ENCODE measurements around the gene HECA. TPM values are rescaled to one million over a fixed set of nuclear protein-coding genes. Genes with fewer than 3 reads are reported as not detected.

HECA gene
- total RNA-seq, 1 donor from 2014 or later = 27.5 TPM

- Mint-ChIP-seq H3K4me3 (no peak overlapping the region), H3K27ac (no peak overlapping the region), H3K9me3 (no peaks in the 10 kb centered on the region), H3K4me1 (peaks cover 46% of the 10 kb centered on the region), H3K27me3 (ENCODE audit: low read depth) (no peaks in the 10 kb centered on the region), H3K36me3 (no peaks in the 10 kb centered on the region)
- DNase-seq (ENCODE audit: low spot score in 2 of 2, unreplicated experiment in 2 of 2) = no peak
- TF ChIP-seq, protein P1, sequence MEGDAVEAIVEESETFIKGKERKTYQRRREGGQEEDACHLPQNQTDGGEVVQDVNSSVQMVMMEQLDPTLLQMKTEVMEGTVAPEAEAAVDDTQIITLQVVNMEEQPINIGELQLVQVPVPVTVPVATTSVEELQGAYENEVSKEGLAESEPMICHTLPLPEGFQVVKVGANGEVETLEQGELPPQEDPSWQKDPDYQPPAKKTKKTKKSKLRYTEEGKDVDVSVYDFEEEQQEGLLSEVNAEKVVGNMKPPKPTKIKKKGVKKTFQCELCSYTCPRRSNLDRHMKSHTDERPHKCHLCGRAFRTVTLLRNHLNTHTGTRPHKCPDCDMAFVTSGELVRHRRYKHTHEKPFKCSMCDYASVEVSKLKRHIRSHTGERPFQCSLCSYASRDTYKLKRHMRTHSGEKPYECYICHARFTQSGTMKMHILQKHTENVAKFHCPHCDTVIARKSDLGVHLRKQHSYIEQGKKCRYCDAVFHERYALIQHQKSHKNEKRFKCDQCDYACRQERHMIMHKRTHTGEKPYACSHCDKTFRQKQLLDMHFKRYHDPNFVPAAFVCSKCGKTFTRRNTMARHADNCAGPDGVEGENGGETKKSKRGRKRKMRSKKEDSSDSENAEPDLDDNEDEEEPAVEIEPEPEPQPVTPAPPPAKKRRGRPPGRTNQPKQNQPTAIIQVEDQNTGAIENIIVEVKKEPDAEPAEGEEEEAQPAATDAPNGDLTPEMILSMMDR (IDR thresholded peaks at IDR 0.05; ENCODE audit: unreplicated experiment) = no peak
Observed at GRCh38 chr6:139109558-139109957, 25.3 kb upstream of the HECA start.

- Mint-ChIP-seq H3K27ac (peak overlapping the region; percentile 96), H3K9me3 (no peaks in the 10 kb centered on the region), H3K4me3 (no peak overlapping the region), H3K4me1 (peaks cover 66% of the 10 kb centered on the region), H3K27me3 (ENCODE audit: low read depth) (no peaks in the 10 kb centered on the region), H3K36me3 (no peaks in the 10 kb centered on the region)
- TF ChIP-seq, protein P1 (IDR thresholded peaks at IDR 0.05; ENCODE audit: unreplicated experiment) = no peak
- DNase-seq (ENCODE audit: low spot score in 2 of 2, unreplicated experiment in 2 of 2) = no peak
Observed at GRCh38 chr6:139112146-139112545, 22.7 kb upstream of the HECA start.

DNA sequence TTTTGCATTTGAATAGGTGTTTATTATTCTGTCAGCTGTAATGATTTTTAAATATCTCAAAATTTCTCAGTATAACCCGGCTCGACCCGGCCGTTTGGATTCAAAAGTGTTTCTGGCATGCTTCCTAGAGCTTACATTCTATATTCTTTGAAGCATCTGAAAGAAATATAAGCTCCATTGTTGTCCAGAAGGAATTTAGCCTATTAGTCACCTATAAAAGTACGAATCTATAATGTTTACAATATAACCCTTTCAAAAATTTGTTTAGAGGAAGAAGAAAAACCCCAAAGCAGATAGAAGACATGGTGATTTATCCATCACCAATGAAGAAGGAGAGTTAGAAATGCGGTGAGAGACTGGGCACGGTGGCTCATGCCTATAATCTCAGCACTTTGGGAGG lies 22.3 kb upstream of the HECA start:
- H3K4me3 Mint-ChIP-seq = no peak overlapping the region
- peaks cover under 1% of the 10 kb centered on the region for H3K9me3 Mint-ChIP-seq
- no peak for DNase-seq (ENCODE audit: low spot score in 2 of 2, unreplicated experiment in 2 of 2)
- no peaks in the 10 kb centered on the region for H3K27me3 Mint-ChIP-seq (ENCODE audit: low read depth)
- H3K4me1 Mint-ChIP-seq = peaks cover 66% of the 10 kb centered on the region
- H3K36me3 Mint-ChIP-seq = no peaks in the 10 kb centered on the region
- H3K27ac Mint-ChIP-seq = peak overlapping the region; percentile 96
- TF ChIP-seq, protein P1 (IDR thresholded peaks at IDR 0.05; ENCODE audit: unreplicated experiment) = no peak

DNA sequence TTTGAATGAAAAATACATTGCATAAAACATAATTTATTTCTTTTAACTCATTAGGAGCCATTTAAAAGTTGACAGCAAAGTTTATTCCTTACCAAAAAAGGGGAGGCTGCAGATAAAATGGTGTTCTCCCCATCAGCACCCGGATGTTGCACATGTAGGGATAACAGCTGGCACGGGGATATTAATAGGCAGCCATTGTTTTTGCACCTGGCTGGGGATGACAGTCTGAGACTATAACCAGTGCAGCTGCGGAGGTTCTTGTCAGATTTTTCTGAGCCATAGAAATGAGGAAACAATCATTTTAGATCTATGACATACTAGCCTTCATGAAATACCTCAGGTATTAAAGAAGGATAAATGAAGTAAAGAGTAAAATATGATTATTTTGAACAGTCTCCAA lies 20.1 kb upstream of the HECA start:
- Mint-ChIP-seq H3K27ac (no peak overlapping the region), H3K27me3 (ENCODE audit: low read depth) (no peaks in the 10 kb centered on the region), H3K4me1 (peaks cover 66% of the 10 kb centered on the region)

DNA sequence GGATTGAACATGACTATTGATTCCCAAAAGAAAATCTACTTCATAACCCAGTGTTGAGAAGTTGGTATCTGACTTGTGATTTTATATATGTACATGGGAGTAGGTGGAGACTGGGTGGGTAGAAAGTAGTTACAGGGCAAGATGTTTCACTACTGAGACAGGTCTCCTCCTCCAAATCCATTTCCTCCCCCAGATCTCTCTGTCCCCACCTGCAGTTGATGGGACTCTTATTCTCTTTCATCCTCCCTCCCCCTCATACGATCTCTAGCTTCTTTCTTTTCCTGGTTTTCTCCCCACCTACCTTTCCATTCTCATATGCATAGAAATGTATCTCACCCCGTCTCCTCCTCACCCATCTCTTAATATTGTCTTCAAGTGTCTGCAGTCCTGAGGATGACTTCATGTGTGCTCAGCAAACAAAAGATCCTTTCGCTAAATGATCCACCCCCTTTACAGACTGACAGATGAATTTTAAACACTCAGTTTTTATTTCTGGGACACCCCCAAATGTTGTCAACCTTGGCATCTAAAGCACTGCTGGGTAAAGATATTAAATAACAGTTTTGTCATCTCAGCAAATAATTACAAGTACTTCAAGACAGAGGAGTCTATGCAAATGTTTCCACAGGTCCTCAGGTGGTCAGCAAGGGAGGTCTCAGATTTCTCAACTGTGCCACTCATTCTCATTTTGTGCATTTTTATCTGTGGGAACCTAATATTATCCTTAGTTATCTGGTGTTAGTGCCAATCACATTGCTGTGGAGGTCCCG lies 18.7 kb upstream of the HECA start:
- Mint-ChIP-seq H3K27ac (no peak overlapping the region), H3K4me3 (no peak overlapping the region), H3K9me3 (peaks cover 24% of the 10 kb centered on the region), H3K4me1 (peaks cover 54% of the 10 kb centered on the region), H3K36me3 (peaks cover 11% of the 10 kb centered on the region), H3K27me3 (ENCODE audit: low read depth) (no peaks in the 10 kb centered on the region)
- no peak for DNase-seq (ENCODE audit: low spot score in 2 of 2, unreplicated experiment in 2 of 2)
- TF ChIP-seq, protein P1 (IDR thresholded peaks at IDR 0.05; ENCODE audit: unreplicated experiment) = no peak

More for the DNA sequence above, 20.1 kb upstream of the HECA start:
- DNase-seq (ENCODE audit: low spot score in 2 of 2, unreplicated experiment in 2 of 2) = no peak
- TF ChIP-seq, protein P1 (IDR thresholded peaks at IDR 0.05; ENCODE audit: unreplicated experiment) = no peak
- Mint-ChIP-seq H3K4me3 (no peak overlapping the region), H3K9me3 (peaks cover 14% of the 10 kb centered on the region), H3K36me3 (peaks cover 4% of the 10 kb centered on the region)

Data from mesothelial cell of epicardium (in vitro differentiated cells).